Occipital lobe (tissue), 2 donors: ENCODE results near the gene CUX1. TPM values are rescaled to one million over a fixed set of nuclear protein-coding genes. Genes with fewer than 3 reads are reported as not detected.

Experiments
- DNase-seq: peaks from one replicate; lab custom pipeline; 2025; lab: John Stamatoyannopoulos, UW
- total RNA-seq: library from RNA; depleted of rRNA; stranded (reverse); fragments of >200 nt; gene quantifications from one replicate; pipeline ENCODE4 v1.2.3, GENCODE V29; 2014

CUX1 gene, protein sequence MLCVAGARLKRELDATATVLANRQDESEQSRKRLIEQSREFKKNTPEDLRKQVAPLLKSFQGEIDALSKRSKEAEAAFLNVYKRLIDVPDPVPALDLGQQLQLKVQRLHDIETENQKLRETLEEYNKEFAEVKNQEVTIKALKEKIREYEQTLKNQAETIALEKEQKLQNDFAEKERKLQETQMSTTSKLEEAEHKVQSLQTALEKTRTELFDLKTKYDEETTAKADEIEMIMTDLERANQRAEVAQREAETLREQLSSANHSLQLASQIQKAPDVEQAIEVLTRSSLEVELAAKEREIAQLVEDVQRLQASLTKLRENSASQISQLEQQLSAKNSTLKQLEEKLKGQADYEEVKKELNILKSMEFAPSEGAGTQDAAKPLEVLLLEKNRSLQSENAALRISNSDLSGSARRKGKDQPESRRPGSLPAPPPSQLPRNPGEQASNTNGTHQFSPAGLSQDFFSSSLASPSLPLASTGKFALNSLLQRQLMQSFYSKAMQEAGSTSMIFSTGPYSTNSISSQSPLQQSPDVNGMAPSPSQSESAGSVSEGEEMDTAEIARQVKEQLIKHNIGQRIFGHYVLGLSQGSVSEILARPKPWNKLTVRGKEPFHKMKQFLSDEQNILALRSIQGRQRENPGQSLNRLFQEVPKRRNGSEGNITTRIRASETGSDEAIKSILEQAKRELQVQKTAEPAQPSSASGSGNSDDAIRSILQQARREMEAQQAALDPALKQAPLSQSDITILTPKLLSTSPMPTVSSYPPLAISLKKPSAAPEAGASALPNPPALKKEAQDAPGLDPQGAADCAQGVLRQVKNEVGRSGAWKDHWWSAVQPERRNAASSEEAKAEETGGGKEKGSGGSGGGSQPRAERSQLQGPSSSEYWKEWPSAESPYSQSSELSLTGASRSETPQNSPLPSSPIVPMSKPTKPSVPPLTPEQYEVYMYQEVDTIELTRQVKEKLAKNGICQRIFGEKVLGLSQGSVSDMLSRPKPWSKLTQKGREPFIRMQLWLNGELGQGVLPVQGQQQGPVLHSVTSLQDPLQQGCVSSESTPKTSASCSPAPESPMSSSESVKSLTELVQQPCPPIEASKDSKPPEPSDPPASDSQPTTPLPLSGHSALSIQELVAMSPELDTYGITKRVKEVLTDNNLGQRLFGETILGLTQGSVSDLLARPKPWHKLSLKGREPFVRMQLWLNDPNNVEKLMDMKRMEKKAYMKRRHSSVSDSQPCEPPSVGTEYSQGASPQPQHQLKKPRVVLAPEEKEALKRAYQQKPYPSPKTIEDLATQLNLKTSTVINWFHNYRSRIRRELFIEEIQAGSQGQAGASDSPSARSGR (N-terminal part only)
- total RNA-seq = 23.2 TPM

GRCh38 chr7:101817471-101818286 is at the start of gene CUX1:
CUX1 (plus strand) TSS chr7:101817626; CDS start chr7:101817640, 14 bp downstream.
- DNase-seq = no peak

DNA sequence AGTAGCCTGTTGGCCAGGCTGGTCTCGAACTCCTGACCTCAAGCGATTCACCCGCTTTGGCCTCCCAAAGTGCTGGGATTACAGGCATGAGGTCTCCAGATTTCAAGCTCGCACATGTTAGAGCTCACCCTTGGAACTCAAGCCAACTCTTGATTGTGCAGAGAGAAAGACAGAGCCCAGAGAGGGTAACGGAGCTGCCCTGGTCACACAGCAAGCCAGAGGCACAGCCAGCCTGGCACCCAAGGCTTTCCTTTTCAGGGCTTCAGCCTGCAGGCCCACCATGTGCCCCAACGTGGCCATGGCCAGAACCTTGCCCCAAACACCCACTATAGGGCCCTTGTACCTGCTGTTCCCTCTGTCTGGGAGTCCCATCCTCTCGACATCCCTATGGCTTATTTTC is 49.1 kb upstream of the CUX1 start:
- no peak for DNase-seq

DNA sequence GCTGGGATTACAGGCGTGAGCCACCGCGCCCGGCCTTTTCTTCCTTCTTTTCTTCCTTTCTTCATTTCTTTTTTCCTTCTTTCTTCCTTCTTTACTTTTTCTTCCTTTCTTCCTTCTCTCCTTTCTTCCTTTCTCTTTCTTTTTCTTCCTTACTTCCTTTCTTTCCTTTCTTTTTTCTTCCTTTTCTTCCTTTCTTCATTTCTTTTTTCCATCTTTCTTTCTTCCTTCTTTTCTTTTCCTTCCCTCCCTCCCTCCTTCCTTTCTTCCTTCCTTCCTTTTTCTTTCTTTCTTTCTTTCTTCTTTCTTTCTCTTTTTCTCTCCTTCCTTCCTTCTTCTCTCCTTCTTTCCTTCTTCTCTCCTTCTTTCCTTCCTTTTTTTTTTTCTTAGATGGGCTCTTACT is 47.0 kb upstream of the CUX1 start:
- no peak for DNase-seq

DNA sequence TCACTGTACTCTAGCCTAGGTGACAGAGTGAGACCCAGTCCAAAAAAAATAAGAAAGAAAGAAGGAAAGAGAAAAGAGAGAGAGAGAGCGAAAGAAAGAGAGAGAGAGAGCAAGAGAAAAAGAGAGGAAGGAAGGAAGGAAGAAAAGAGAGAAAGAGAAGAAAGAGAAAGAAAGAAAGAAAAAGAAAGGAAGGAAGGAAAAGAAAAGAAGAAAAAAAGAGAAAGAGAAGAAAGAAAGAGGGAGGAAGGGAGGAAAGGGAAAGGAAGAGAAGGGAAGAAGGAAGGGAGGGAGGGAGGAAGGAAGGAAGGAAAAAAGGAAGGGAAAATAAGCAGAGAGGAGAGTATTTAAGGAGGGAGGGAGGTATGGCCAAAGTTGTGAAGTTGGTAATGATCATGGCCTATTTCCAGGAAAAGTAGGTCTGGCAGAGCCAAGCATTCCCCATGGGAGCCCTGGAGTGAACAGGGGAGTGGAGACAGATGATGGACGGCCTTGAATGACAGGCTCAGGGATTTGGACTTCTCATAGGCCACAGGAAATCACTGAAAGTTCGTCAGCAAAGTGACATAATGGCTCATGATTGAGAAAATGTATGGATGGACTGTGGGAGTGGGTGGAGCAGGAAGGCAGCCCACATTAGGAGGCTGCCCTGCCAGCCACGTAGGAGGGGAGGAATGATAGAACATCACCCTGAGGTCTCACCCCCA is 44.8 kb upstream of the CUX1 start:
- DNase-seq = no peak

- DNase-seq = no peak
Observed at GRCh38 chr7:101775181-101775580, 42.2 kb upstream of the CUX1 start.

DNA sequence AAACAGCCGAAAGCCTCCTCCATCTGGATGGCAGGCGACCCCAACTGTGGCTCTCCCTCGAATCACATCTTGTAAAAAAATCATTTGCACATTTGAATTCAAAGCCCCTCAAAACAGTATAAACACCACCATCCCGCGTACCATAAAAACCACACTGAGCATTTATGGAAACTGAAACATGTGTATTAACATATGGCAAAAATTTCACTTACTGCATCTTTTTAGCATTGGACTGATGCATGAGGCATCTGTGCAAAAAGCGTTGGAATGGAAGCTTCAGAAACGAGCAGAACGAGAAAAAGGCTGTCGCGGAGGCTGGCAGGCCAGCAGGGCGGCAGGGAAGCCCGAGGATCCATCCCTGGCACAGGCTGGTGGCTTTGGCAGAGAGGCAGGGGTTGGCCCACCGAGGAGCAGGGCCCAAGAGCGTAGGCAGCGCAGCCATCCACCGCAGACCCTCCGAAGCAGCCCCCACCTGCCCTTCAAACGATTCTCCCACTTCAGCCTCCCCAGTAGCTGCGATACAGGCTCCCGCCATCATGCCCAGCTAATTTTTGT is 39.3 kb upstream of the CUX1 start:
- DNase-seq = no peak

DNA sequence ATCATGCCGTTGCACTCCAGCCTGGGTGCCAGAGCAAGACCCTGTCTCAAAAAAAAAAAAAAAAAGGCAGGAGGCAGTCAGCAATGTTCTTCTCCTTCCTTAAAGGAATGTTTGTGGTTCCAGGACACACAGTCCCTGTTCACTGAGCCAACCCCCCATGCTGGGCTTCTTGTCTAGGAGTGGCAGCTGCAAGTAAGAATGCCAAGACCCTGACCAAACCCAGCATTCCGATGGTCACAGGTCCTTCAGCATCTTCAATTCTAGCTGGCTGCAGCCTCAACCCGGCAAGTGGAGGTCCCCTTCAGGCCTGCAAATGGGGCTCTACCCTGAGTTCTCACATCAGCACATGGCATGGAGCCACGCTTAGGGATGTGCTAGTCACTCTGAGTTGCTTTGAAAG is 38.2 kb upstream of the CUX1 start:
- DNase-seq = no peak

DNA sequence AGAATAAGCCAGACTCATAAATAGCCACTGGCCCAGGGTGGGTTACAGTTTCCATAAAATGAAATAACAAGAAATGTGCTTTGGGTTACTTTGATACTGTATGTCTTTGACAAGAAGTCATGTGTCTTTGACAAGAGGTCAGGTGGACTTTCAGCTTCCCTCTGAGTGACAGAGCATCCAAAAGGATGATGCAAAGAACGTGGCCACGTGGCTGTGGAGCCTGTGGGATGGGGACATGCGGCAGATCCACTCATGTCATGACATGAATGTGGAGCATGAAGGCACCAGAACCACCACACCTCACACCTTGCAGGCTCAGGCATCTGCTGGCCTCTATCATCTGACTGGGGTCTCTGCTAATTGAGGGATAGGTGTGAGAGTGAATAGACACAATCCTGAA is 37.1 kb upstream of the CUX1 start:
- no peak for DNase-seq

- no peak for DNase-seq
Observed at GRCh38 chr7:101781439-101781838, 36.0 kb upstream of the CUX1 start.

DNA sequence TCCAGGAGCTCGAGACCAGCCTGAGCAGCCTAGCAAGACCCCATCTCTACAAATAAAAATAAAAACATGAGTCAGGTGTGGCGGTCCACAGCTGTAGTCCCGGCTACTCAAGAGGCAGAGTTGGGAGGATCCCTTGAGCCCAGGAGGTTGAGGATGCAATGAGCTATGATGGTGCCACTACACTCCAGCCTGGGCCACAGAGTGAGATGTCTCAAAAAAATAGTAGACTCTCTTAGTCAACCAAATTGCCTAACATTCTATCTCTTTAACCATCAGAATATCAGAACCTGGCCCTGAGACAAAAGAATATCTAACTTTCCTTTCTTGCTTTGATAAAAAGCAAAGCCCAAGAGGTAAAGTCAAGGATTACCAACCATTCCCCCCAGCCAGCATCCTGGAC is 35.0 kb upstream of the CUX1 start:
- no peak for DNase-seq

DNA sequence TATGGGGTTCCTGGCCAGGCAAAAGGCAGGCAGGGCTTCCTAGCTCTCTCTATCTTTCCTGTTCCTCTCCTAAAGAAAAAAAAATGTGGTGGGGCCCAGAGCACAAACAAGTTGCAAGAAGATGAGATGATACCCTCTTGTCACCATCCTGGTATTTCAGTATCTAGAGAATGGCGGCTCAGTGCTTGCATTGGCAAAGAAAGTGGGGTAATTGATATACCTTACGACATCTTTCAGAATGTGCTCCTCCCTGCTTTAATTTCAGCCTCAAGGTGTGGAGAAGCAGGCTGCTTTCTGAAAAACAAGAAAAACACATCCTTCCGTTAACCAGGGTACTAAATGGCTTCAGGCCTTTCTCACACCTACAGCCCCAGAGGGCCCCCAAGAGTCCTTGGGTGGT is 34.5 kb upstream of the CUX1 start:
- no peak for DNase-seq

DNA sequence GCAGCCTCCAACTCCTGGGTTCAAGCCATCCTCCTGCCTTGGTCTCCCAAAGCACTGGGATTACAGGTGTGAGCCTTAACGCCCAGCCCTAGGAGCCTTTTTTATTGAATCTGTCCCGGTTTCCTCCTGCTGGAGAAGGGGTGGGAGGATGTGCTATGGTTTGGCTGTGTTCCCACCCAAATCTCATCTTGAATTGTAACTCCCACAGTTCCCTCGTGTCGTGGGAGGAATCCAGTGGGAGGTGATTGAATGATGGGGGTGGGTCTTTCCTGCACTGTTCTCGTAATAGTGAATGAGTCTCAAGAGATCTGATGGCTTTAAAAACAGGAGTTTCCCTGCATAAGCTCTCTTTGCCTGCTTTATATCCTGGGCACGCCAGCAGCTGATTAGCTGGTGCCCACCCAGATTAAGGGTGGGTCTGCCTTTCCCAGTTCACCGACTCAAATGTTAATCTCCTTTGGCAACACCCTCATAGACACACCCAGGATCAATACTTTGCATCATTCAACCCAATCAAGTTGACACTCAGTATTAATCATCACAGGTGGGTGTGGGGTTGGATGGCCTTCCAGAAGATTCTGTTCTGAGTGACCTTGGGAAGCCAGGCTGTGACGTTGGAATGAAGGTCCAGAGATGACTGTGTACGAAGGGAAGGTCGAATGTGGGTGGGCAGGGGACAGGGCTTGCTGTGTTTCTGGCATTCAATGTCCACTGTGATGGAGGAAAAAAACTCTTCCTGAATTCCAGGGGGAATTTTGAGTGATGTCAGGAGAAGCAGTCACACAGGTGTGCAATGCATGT is 33.8 kb upstream of the CUX1 start:
- DNase-seq = no peak

GRCh38 chr7:101784292-101785127 is 32.9 kb upstream of the CUX1 start:
- DNase-seq = peak; percentile 11

DNA sequence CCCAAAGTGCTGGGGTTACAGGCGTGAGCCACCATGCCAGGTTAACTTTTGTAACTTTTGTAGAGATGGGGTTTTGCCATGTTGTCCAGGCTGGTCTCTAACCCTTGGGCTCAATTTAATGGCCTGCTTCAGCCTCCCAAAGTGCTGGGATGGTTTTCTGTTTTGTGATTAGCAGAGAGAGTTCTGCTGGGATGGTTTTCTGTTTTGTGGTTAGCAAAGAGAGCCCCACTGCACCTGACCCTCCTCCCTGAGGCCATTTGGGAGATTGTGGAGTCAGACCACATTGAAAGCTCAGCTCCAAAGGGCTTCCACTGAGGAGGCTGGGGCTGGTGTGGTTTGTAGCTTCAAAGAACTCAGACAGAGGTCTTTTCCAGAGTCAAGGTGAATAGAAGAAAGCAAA is 29.6 kb upstream of the CUX1 start:
- no peak for DNase-seq

- DNase-seq = no peak
Observed at GRCh38 chr7:101788517-101788916, 28.9 kb upstream of the CUX1 start.

- no peak for DNase-seq
Observed at GRCh38 chr7:101790566-101791293, 26.7 kb upstream of the CUX1 start.

GRCh38 chr7:101792051-101792681 is 25.3 kb upstream of the CUX1 start:
- DNase-seq = no peak
